Measurements from ENCODE around the gene SPEG.

- TF ChIP-seq CTCF (IDR thresholded peaks at IDR 0.05) = no peak
- peak; percentile 72 for TF ChIP-seq POLR2AphosphoS5 (IDR thresholded peaks at IDR 0.05)
These were observed 35.8 kb upstream of the SPEG start for GRCh38 chr2:219398721-219399363.

Data from prostate gland (tissue), 2 donors.